ENCODE data around the gene TNRC18. TPM values are rescaled to one million over a fixed set of nuclear protein-coding genes. Genes with fewer than 3 reads are reported as not detected.

The TNRC18 gene
- total and polyA plus RNA-seq, 2 of the 8 experiments (the other 6 are each of a cell fraction or from before 2014, with no cell fraction given), result 1.7 to 8.6 TPM

DNA sequence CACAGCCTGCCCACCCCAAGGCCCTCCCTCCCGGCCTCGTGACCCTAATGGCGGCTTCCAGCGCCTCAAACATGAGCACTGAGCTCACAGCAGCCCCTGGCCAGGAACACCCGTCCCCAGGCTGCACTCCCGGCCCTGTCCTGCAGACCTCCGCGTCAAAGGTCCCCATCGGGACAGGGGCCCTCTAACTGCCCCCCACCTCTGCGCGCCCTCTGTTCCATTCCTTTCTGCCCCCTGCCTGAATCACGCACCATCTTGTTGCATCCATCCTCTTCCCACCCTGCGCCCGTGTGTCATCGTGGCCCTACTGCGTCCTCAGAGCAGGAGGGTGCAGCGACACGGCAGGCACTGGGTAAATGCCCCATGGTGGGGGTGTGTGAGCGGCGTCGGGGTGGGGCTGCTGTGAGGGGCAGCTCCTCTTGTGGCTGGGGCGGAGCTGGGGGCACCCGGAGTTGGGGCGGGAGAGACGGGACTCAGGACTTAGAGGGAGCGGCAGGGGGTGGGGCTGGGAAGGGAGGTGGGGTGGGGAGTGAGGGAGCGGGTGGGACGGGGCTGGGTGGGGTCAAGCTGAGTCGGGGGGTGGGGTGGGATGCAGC is 127.5 kb downstream of the TNRC18 start (continued):
- TF ChIP-seq, protein P1, sequence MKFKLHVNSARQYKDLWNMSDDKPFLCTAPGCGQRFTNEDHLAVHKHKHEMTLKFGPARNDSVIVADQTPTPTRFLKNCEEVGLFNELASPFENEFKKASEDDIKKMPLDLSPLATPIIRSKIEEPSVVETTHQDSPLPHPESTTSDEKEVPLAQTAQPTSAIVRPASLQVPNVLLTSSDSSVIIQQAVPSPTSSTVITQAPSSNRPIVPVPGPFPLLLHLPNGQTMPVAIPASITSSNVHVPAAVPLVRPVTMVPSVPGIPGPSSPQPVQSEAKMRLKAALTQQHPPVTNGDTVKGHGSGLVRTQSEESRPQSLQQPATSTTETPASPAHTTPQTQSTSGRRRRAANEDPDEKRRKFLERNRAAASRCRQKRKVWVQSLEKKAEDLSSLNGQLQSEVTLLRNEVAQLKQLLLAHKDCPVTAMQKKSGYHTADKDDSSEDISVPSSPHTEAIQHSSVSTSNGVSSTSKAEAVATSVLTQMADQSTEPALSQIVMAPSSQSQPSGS (IDR thresholded peaks at IDR 0.05; ENCODE audit: low read length), result no peak
- TF ChIP-seq SIX5 (IDR thresholded peaks at IDR 0.05; ENCODE audit: low read depth, low read length) (no peak), KDM1A (IDR thresholded peaks at IDR 0.05; ENCODE audit: borderline replicate concordance, low read length) (no peak), SIN3A (conservative IDR thresholded peaks at IDR 0.05 in 1 of 2, IDR thresholded peaks at IDR 0.05 in 1 of 2; ENCODE audit: low read depth in 1 of 2, low read length in 2 of 2) (no peak), CHD1 (IDR thresholded peaks at IDR 0.05; ENCODE audit: low read depth, low read length) (no peak), NANOG (IDR thresholded peaks at IDR 0.05; ENCODE audit: insufficient read depth, low read depth, low read length, poor library complexity, severe bottlenecking) (no peak), JUND (IDR thresholded peaks at IDR 0.05; ENCODE audit: low read length) (no peak), BCL11A (IDR thresholded peaks at IDR 0.05; ENCODE audit: low read depth in 2 of 2, low read length in 2 of 2) (no peak), CHD2 (IDR thresholded peaks at IDR 0.05; ENCODE audit: low read length) (no peak), PHF8 (conservative IDR thresholded peaks at IDR 0.05; ENCODE audit: low read depth, low read length) (peak; percentile 26), RAD21 (IDR thresholded peaks at IDR 0.05 in 1 of 2, conservative IDR thresholded peaks at IDR 0.05 in 1 of 2; ENCODE audit: low read depth in 2 of 2, low read length in 2 of 2) (no peak), BACH1 (IDR thresholded peaks at IDR 0.05; ENCODE audit: low read length) (no peak), TAF1 (IDR thresholded peaks at IDR 0.05; ENCODE audit: low read depth, low read length) (no peak), SAP30 (IDR thresholded peaks at IDR 0.05; ENCODE audit: insufficient read depth, insufficient replicate concordance, low read length) (no peak), EZH2 (IDR thresholded peaks at IDR 0.05; ENCODE audit: low read depth, low read length, severe bottlenecking) (no peak), SRF (IDR thresholded peaks at IDR 0.05; ENCODE audit: low read depth, low read length) (no peak), SP1 (IDR thresholded peaks at IDR 0.05; ENCODE audit: low read depth, low read length) (no peak), POU5F1 (IDR thresholded peaks at IDR 0.05; ENCODE audit: low read depth, low read length) (no peak), TEAD4 (IDR thresholded peaks at IDR 0.05; ENCODE audit: low read depth, low read length) (no peak), POLR2A (IDR thresholded peaks at IDR 0.05; ENCODE audit: control extremely low read depth in 1 of 2, low read depth in 2 of 2, low read length in 2 of 2) (no peak), GTF2F1 (IDR thresholded peaks at IDR 0.05; ENCODE audit: borderline replicate concordance, low read depth, low read length) (no peak)
- TF ChIP-seq, protein P2, sequence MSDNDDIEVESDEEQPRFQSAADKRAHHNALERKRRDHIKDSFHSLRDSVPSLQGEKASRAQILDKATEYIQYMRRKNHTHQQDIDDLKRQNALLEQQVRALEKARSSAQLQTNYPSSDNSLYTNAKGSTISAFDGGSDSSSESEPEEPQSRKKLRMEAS (IDR thresholded peaks at IDR 0.05), result 0 out of 2 replicates have a peak, but pooled peaks have one; percentile 10
- TF ChIP-seq, protein P3, sequence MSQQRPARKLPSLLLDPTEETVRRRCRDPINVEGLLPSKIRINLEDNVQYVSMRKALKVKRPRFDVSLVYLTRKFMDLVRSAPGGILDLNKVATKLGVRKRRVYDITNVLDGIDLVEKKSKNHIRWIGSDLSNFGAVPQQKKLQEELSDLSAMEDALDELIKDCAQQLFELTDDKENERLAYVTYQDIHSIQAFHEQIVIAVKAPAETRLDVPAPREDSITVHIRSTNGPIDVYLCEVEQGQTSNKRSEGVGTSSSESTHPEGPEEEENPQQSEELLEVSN (IDR thresholded peaks at IDR 0.05), result 0 out of 2 replicates have a peak, but pooled peaks have one; percentile 27
